ENCODE measurements around the gene B3GNT7. TPM values are rescaled to one million over a fixed set of nuclear protein-coding genes. Genes with fewer than 3 reads are reported as not detected.

Gene B3GNT7
- total and polyA plus RNA-seq, 4 donors, result 0.56 to 6.7 (median 3.8) TPM

- no peak overlapping the region for H3K27ac ChIP-seq (ENCODE audit: low read depth in 1 of 2, low read length in 2 of 2)
- no peaks in the 10 kb centered on the region for H3K27me3 ChIP-seq (ENCODE audit: control insufficient read depth in 1 of 2, insufficient read depth in 2 of 2, low read length in 1 of 2)
- DNase-seq (peak in 1 of 2 donors; percentile 32), ATAC-seq (ENCODE audit: low FRiP score) (no peak)
- H3K36me3 ChIP-seq (ENCODE audit: control insufficient read depth in 1 of 2, insufficient read depth in 2 of 2, low read length in 1 of 2), result no peaks in the 10 kb centered on the region
- H3K4me1 ChIP-seq (ENCODE audit: control insufficient read depth in 1 of 2, insufficient read depth in 2 of 2, low read length in 2 of 2), result no peaks in the 10 kb centered on the region
- no peak overlapping the region for H3K4me3 ChIP-seq (ENCODE audit: low read length in 2 of 2)
- intact Hi-C loops (cut with DNase I), result no loop called here
- 78 to 82% methylated on average over 9 of the region's 9 CpGs for WGBS, 2 donors
- H3K9me3 ChIP-seq (ENCODE audit: control insufficient read depth, low read length), result no peaks in the 10 kb centered on the region
These were observed 25.6 kb downstream of the B3GNT7 start for GRCh38 chr2:231421051-231421580.

- no peak for ATAC-seq (ENCODE audit: low FRiP score)
- Histone ChIP-seq H3K27me3 (ENCODE audit: control insufficient read depth in 1 of 2, insufficient read depth in 2 of 2, low read length in 1 of 2) (no peaks in the 10 kb centered on the region), H3K36me3 (ENCODE audit: control insufficient read depth in 1 of 2, insufficient read depth in 2 of 2, low read length in 1 of 2) (no peaks in the 10 kb centered on the region), H3K4me3 (ENCODE audit: low read length in 2 of 2) (no peak overlapping the region), H3K27ac (ENCODE audit: low read depth in 1 of 2, low read length in 2 of 2) (no peak overlapping the region), H3K9me3 (ENCODE audit: control insufficient read depth, low read length) (no peaks in the 10 kb centered on the region), H3K4me1 (ENCODE audit: control insufficient read depth in 1 of 2, insufficient read depth in 2 of 2, low read length in 2 of 2) (no peaks in the 10 kb centered on the region)
- DNase-seq, result no peak
- intact Hi-C loops (cut with DNase I), result no loop called here
- 88% methylated on average over 2 of the region's 2 CpGs for WGBS, 2 donors
These were observed 26.5 kb downstream of the B3GNT7 start for GRCh38 chr2:231422056-231422455.

- Histone ChIP-seq H3K9me3 (ENCODE audit: control insufficient read depth, low read length) (no peaks in the 10 kb centered on the region), H3K36me3 (ENCODE audit: control insufficient read depth in 1 of 2, insufficient read depth in 2 of 2, low read length in 1 of 2) (no peaks in the 10 kb centered on the region), H3K4me3 (ENCODE audit: low read length in 2 of 2) (no peak overlapping the region), H3K27me3 (ENCODE audit: control insufficient read depth in 1 of 2, insufficient read depth in 2 of 2, low read length in 1 of 2) (no peaks in the 10 kb centered on the region), H3K4me1 (ENCODE audit: control insufficient read depth in 1 of 2, insufficient read depth in 2 of 2, low read length in 2 of 2) (no peaks in the 10 kb centered on the region), H3K27ac (ENCODE audit: low read depth in 1 of 2, low read length in 2 of 2) (no peak overlapping the region)
- WGBS, 2 donors, result 86 to 91% methylated on average over 10 of the region's 10 CpGs
- intact Hi-C loops (cut with DNase I), result no loop called here
- DNase-seq, result peak in 1 of 2 donors; percentile 8
- no peak for ATAC-seq (ENCODE audit: low FRiP score)
These were observed 27.7 kb downstream of the B3GNT7 start for GRCh38 chr2:231423176-231423575.

- DNase-seq, result peak in 1 of 2 donors; percentile 25
These were observed 29.8 kb downstream of the B3GNT7 start for GRCh38 chr2:231425291-231425810.

GRCh38 chr2:231425811-231426703 is 30.5 kb downstream of the B3GNT7 start:
- DNase-seq, result peak in 1 of 2 donors; percentile 34
- H3K36me3 ChIP-seq (ENCODE audit: control insufficient read depth in 1 of 2, insufficient read depth in 2 of 2, low read length in 1 of 2), result no peaks in the 10 kb centered on the region
- H3K27ac ChIP-seq (ENCODE audit: low read depth in 1 of 2, low read length in 2 of 2), result no peak overlapping the region
- no peaks in the 10 kb centered on the region for H3K9me3 ChIP-seq (ENCODE audit: control insufficient read depth, low read length)
- WGBS, 2 donors, result 69 to 72% methylated on average over 21 of the region's 21 CpGs
- intact Hi-C loops (cut with DNase I), result no loop called here
- no peak for ATAC-seq (ENCODE audit: low FRiP score)
- no peaks in the 10 kb centered on the region for H3K4me1 ChIP-seq (ENCODE audit: control insufficient read depth in 1 of 2, insufficient read depth in 2 of 2, low read length in 2 of 2)
- no peak overlapping the region for H3K4me3 ChIP-seq (ENCODE audit: low read length in 2 of 2)
- no peaks in the 10 kb centered on the region for H3K27me3 ChIP-seq (ENCODE audit: control insufficient read depth in 1 of 2, insufficient read depth in 2 of 2, low read length in 1 of 2)

More at GRCh38 chr2:231425291-231425810, 29.8 kb downstream of the B3GNT7 start:
- ATAC-seq (ENCODE audit: low FRiP score), result no peak
- Histone ChIP-seq H3K4me3 (ENCODE audit: low read length in 2 of 2) (no peak overlapping the region), H3K27ac (ENCODE audit: low read depth in 1 of 2, low read length in 2 of 2) (no peak overlapping the region), H3K36me3 (ENCODE audit: control insufficient read depth in 1 of 2, insufficient read depth in 2 of 2, low read length in 1 of 2) (no peaks in the 10 kb centered on the region), H3K27me3 (ENCODE audit: control insufficient read depth in 1 of 2, insufficient read depth in 2 of 2, low read length in 1 of 2) (no peaks in the 10 kb centered on the region), H3K9me3 (ENCODE audit: control insufficient read depth, low read length) (no peaks in the 10 kb centered on the region), H3K4me1 (ENCODE audit: control insufficient read depth in 1 of 2, insufficient read depth in 2 of 2, low read length in 2 of 2) (no peaks in the 10 kb centered on the region)
- intact Hi-C loops (cut with DNase I), result no loop called here
- WGBS, 2 donors, result 59 to 60% methylated on average over 8 of the region's 8 CpGs

- no peak overlapping the region for H3K4me3 ChIP-seq (ENCODE audit: low read length in 2 of 2)
These were observed 31.6 kb downstream of the B3GNT7 start for GRCh38 chr2:231427116-231427515.

GRCh38 chr2:231429152-231429551 is 33.6 kb downstream of the B3GNT7 start:
- no peak for ATAC-seq (ENCODE audit: low FRiP score)
- WGBS, 2 donors, result 67 to 78% methylated on average over 6 of the region's 6 CpGs
- H3K27ac ChIP-seq (ENCODE audit: low read depth in 1 of 2, low read length in 2 of 2), result no peak overlapping the region
- H3K4me1 ChIP-seq (ENCODE audit: control insufficient read depth in 1 of 2, insufficient read depth in 2 of 2, low read length in 2 of 2), result no peaks in the 10 kb centered on the region
- H3K27me3 ChIP-seq (ENCODE audit: control insufficient read depth in 1 of 2, insufficient read depth in 2 of 2, low read length in 1 of 2), result no peaks in the 10 kb centered on the region
- intact Hi-C loops (cut with DNase I), result no loop called here
- DNase-seq, result peak in 1 of 2 donors; percentile 7
- no peak overlapping the region for H3K4me3 ChIP-seq (ENCODE audit: low read length in 2 of 2)
- H3K9me3 ChIP-seq (ENCODE audit: control insufficient read depth, low read length), result no peaks in the 10 kb centered on the region
- no peaks in the 10 kb centered on the region for H3K36me3 ChIP-seq (ENCODE audit: control insufficient read depth in 1 of 2, insufficient read depth in 2 of 2, low read length in 1 of 2)

More at GRCh38 chr2:231427116-231427515, 31.6 kb downstream of the B3GNT7 start:
- ATAC-seq (ENCODE audit: low FRiP score), result no peak
- no peaks in the 10 kb centered on the region for H3K9me3 ChIP-seq (ENCODE audit: control insufficient read depth, low read length)
- no peak overlapping the region for H3K27ac ChIP-seq (ENCODE audit: low read depth in 1 of 2, low read length in 2 of 2)
- no peaks in the 10 kb centered on the region for H3K27me3 ChIP-seq (ENCODE audit: control insufficient read depth in 1 of 2, insufficient read depth in 2 of 2, low read length in 1 of 2)
- WGBS, 2 donors, result 84 to 88% methylated on average over 3 of the region's 3 CpGs
- no peaks in the 10 kb centered on the region for H3K36me3 ChIP-seq (ENCODE audit: control insufficient read depth in 1 of 2, insufficient read depth in 2 of 2, low read length in 1 of 2)
- no peak for DNase-seq
- no peaks in the 10 kb centered on the region for H3K4me1 ChIP-seq (ENCODE audit: control insufficient read depth in 1 of 2, insufficient read depth in 2 of 2, low read length in 2 of 2)
- intact Hi-C loops (cut with DNase I), result no loop called here

- ATAC-seq (ENCODE audit: low FRiP score), result no peak
- 88 to 90% methylated on average over 3 of the region's 3 CpGs for WGBS, 2 donors
These were observed 34.4 kb downstream of the B3GNT7 start for GRCh38 chr2:231429901-231430300.

More at GRCh38 chr2:231429901-231430300, 34.4 kb downstream of the B3GNT7 start:
- H3K4me3 ChIP-seq (ENCODE audit: low read length in 2 of 2), result no peak overlapping the region
- peak in 1 of 2 donors; percentile 6 for DNase-seq
- no peaks in the 10 kb centered on the region for H3K9me3 ChIP-seq (ENCODE audit: control insufficient read depth, low read length)
- intact Hi-C loops (cut with DNase I), result no loop called here
- H3K36me3 ChIP-seq (ENCODE audit: control insufficient read depth in 1 of 2, insufficient read depth in 2 of 2, low read length in 1 of 2), result no peaks in the 10 kb centered on the region
- H3K27ac ChIP-seq (ENCODE audit: low read depth in 1 of 2, low read length in 2 of 2), result no peak overlapping the region
- no peaks in the 10 kb centered on the region for H3K27me3 ChIP-seq (ENCODE audit: control insufficient read depth in 1 of 2, insufficient read depth in 2 of 2, low read length in 1 of 2)
- H3K4me1 ChIP-seq (ENCODE audit: control insufficient read depth in 1 of 2, insufficient read depth in 2 of 2, low read length in 2 of 2), result no peaks in the 10 kb centered on the region

Measured in aorta (tissue), 5 donors.